ENCODE measurements around the gene ARHGEF17.
A peak's percentile ranks its signal among the peaks of the same experiment; 100 is the strongest.
"Not testable (repeated sequence)": the region's sequence is repeated elsewhere in the genome, so short reads cannot be mapped to it uniquely, and the experiment has no call there.

ARHGEF17 gene

DNA sequence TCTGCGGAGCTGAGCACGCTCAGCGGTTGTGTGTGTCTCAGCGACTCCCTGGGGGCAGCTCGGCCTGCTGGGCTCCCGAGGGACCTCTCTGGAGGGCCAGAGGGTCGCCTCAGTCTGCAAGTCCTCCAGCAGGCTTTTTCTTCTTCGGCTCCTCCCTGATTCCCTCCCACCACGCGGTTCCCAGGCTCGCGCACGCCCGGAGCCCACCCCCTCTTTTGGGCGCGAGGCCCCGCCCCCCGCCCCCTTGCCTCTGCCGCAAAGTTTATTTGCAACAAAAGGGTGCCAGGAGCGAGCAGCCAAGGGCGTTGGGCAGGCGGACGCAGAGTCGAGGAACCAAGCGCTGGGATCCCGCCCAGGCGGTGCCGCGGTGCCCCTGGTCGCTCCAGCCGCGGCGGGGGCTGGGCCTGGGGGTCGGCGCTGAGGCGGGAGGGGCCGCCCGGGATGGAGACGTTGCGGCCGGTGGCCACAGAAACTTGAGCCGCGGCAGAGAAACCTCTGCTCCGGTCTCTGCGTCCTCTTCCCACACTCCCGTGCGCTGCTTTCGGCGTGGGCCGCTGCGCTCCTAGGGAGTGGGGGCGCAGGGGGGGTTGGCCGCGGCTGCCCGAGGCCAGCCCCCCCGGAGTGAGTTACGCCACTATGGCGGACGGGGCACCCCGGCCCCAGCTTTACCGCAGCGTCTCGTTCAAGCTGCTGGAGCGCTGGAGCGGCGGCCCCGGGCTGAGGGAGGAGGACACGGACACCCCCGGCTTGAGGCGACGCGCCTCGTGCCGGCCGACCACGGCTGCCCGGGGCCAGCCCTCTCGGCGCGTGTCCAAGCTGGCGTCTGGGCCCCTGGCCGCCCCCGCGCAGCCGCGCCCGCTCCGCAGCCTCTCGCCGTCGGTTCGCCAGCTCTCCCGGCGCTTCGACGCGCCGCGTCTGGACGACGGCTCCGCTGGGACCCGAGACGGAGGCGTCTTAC, at the start of gene ARHGEF17:
ARHGEF17 (plus strand) TSS at position 274 of the 958 bp plus-strand sequence; CDS start at position 637, 363 bp downstream.
- DNase-seq (ENCODE audit: low read depth, low spot score), result peak; percentile 92

DNA sequence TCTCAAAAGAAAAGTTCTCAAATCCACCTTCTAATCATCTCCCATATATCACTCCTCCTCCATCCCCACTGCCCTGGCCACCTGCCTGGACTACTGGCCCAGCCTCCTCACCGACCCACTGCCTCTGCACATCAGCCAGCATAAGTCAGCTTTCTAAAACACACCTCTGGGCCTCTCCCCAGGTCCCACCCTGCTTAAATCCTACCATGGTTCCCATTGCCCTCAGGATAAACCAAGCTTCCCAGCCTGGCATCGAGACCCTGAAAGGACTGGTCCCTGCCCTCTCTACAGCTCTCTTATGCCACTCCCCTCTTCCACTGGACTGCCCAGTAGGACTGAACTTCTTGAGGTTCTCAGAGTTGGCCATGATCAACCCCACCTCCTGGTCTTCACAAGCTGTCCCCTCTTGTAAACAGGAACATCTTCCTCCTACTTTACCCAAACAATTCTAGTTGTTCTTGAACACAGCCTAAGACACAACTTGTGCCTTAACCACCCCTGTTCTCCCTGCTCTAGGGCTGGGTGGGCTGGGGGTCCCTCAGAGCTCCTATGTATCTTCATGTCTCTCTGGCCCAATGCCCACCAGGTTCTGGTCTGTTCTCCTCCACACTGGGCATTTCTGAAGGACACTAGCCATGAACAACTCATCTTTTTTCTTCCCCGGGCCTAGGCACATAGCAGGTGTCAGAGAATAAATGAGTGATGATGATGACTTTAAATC, 48.5 kb upstream of the ARHGEF17 start:
- DNase-seq (ENCODE audit: low read depth, low spot score), result no peak

- DNase-seq (ENCODE audit: low read depth, low spot score), result no peak
Observed at GRCh38 chr11:73260127-73260457, 48.0 kb upstream of the ARHGEF17 start.

DNA sequence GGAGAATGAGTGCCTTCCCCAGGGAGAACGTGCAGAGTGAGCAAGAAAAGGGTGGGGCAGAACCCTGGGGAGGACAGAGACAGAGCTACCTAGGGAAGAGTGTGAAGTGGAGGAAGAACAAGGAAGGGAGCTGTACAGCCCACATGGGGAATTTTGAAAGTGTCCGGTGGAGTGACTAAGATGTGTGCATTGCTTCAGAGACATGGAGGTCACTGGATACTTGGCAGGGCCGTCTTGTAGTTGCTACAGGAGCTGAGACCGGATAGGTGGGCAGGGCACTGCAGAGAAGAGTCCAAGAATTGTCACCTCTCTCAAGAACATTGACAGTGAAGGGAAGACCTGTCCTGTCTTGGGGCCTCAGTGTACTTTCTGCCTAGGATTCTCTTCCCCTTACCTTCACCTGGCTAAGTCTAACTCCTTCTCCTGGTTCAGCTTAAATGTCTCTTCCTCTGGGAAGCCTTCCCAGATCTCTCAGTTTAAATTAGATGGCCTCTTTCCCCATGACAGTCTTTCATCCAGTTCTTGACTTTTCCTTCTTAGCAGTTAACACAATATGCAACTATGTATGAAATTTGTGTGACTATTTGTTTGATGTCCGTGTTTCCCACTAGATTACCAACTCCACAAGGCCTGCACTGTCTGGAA, 45.1 kb upstream of the ARHGEF17 start:
- DNase-seq (ENCODE audit: low read depth, low spot score), result no peak

DNA sequence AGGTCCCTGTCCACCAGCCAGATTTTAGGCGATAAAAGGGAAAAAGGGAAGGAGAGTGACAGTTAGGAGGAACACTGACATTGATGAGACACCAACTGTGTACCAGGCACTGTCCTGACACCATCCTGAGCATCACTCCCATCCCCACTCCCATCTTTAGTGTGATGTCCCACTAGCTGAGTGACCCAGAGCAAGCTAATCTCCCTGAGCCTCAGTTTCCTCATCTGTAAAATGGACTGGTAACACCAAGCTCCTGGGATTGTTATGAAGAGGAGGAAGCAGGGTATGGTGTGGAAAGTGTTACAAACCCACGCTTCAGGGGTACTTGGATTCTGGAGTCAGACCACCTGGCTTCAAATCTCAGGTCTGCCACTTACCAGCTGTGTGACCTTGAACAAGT, 44.4 kb upstream of the ARHGEF17 start:
- DNase-seq (ENCODE audit: low read depth, low spot score), result no peak

- DNase-seq (ENCODE audit: low read depth, low spot score), result no peak
Observed at GRCh38 chr11:73265278-73265810, 42.7 kb upstream of the ARHGEF17 start.

DNA sequence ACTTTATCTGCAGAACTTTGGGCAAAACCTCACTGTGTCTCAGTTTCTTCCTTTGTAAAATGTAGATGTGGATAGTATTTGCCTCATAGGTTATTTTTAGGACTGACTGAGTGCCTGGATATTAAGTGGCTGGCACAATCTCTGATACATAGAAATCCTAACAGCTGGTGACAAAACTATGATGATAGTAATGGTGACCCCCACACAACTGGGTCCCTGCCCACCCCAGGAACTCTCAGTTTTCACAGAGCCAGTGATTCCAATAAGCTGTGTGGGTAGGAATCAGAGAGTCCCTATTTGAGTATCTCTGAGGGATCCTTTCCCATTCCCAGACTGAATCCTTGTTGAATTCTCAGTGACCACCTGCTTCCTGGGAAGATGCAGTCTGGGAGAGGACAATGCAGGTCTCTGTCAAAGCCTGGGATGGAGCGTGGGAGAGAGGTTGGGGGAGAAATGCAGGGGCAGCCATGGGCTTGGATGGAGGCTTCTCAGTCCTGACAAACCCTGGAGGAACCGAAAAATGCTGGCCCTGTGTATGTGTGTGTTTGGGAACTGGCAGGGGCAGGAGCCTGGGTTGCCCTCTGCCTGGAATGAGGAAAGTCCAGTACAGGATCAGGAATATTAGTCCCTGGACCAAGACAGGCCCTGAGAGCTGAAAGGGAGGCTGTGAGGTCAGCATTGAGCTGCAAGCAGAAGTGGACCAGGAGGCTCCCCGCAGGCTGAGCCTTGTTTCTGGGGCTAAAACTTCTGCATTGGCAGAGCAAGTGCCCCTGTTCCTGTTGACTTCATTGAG, 42.0 kb upstream of the ARHGEF17 start:
- DNase-seq (ENCODE audit: low read depth, low spot score), result no peak

DNA sequence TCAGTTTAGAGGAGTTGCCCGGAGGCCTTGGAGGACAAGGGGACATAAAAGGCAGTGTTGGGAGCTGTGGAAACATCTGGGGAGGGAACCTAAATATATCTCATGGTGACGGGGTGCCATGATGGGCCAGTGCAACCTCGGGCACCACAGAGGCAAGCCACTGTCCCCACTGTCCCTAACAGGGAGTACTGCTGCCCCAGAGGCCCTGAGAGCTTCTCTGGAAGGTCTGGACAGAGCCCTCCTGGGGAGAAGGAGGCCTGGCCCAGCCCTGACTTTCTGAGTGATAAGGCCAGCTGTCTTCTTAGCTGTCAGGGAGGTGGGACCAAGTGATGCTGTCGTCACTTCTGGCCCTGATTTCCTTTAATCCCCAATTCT, 41.4 kb upstream of the ARHGEF17 start:
- no peak for DNase-seq (ENCODE audit: low read depth, low spot score)

- no peak for DNase-seq (ENCODE audit: low read depth, low spot score)
Observed at GRCh38 chr11:73267122-73267846, 40.8 kb upstream of the ARHGEF17 start.

GRCh38 chr11:73267906-73268540, 40.1 kb upstream of the ARHGEF17 start:
- DNase-seq (ENCODE audit: low read depth, low spot score), result no peak

DNA sequence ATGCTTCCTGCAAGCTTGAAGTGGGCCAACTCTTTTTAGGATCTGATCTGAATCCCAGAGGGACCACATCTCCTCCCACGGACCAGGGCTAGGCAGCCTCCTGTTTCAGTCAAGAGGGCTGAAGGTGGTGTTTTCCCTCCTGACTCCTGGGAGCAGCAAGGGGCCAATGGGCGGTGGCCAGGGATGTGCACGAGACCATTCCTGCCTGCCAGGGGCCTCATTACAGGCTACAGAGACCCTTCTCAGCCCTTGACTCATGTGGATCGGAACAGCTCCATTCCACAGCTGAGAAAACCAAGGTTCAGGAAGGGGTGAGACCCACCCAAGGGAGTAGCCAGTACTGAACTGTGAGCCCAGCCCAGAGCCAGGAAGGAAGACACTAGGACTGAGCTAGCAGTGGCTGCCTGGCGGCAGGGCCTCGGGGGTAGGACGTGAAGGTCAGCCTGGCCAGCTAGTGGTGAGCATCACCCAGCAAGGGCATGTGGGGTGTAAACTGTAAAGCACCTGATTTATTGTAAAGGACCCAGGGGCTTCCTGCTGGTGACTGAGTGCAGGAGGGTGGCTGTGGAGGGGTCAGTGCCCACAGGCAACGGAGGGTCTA, 39.3 kb upstream of the ARHGEF17 start:
- no peak for DNase-seq (ENCODE audit: low read depth, low spot score)

DNA sequence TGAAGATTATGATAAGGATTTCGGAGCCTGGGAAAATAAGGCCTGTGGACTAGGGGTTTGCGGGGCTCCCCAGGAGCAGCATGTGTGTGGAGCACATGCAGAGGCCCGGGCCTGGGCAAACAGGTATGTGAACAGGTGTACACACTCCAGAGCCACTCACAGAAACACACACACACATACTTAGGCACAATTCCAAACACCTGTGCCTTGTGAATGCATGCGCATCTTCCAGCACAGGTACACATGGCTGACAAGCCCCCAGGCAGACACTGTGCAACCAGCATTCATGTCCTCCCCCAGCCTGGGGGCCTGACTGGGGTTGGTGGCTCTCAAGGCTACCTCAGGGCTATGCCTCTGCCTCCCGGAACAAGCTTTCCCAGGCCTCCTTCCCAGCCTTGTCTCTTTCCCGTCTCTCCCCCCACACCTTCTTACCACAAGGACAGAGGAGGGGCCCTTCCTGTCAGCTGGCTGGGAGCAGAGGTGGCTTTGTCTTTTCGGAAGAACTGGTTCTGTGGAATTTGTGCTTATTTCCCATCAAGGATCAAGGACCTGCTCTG, 38.5 kb upstream of the ARHGEF17 start:
- DNase-seq (ENCODE audit: low read depth, low spot score), result no peak

GRCh38 chr11:73270016-73270854, 37.8 kb upstream of the ARHGEF17 start:
- DNase-seq (ENCODE audit: low read depth, low spot score), result no peak

DNA sequence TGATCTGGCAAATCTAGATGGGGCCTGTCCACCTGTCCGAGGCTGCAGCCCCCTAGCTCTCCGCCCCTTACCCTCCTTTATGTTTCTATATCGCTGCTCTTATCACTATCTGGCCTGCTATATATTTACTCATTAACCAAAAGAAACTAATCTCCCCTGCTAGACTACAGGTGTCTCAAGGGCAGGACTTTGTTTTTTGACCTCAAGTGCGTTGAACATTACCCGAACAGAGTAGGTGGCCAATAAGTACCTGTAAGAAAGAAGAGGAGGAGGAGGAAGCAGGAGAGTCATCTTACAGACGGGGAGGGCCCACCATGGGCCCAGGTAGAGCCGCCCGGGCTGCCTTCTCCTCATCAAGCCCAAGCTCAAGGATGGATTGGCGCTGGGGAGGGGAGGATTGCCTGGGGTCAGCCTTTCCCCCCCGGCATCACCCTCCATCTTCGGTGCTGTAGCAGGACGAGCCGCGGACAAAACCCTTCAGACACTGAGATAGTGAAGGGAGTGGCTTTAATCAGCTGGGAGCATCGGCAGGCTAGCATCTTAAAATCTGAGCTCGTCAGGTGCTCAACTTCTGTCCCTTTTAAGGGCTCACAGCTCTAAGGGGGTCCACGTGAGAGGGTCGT, 37.1 kb upstream of the ARHGEF17 start:
- no peak for DNase-seq (ENCODE audit: low read depth, low spot score)

DNA sequence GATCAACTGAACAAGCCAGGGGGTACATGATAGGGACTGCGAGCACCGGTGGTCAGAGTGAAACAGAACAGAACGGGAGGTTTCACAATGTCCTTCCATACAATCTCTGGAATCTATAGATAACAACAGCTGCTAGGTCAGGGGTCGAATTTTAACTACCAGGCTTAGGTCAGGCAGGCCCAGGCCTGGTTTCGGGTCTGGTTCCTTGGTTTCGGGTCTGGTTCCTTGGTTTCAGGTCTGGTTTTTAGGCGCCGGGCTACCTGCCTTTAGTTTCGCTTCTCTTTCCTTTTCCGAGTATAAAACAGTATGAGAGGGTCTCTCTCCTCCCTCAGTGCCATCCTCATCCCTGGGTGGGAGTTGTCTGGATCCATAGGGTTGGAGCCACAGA, 36.6 kb upstream of the ARHGEF17 start:
- DNase-seq (ENCODE audit: low read depth, low spot score), result not testable (repeated sequence)

- DNase-seq (ENCODE audit: low read depth, low spot score), result peak; percentile 45
Observed at GRCh38 chr11:73271936-73272679, 36.0 kb upstream of the ARHGEF17 start, which contains the start of gene P2RY6. P2RY6 (plus strand) TSS chr11:73272338; CDS start chr11:73296519, 24,181 bp downstream.

DNA sequence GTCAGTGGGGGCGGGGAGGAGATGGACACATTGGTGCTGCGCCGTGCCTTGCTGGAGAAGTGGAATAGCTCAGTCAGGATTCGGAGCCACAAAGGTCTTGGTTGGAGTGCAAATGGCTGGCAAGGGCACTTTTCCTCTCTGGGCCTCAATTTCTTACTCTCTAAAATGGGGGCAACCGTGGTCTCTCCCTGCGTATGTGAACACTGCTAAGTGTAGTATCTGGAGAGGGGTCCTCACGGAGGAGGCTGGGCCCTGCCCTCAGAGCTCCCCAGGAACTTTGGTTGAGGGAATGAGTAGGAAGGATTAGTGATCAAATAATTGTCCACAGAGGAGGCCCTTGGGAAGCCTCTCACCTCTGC, 35.4 kb upstream of the ARHGEF17 start:
- DNase-seq (ENCODE audit: low read depth, low spot score), result no peak
